NCI-H1417 treated with DMSO at 0.1 percent for 48 hours (cell line): ENCODE measurements around the gene RPL22.

ENCODE experiments used
- DNase-seq: peaks from one replicate; lab custom pipeline; 2025; lab: John Stamatoyannopoulos, UW

The RPL22 gene

DNA sequence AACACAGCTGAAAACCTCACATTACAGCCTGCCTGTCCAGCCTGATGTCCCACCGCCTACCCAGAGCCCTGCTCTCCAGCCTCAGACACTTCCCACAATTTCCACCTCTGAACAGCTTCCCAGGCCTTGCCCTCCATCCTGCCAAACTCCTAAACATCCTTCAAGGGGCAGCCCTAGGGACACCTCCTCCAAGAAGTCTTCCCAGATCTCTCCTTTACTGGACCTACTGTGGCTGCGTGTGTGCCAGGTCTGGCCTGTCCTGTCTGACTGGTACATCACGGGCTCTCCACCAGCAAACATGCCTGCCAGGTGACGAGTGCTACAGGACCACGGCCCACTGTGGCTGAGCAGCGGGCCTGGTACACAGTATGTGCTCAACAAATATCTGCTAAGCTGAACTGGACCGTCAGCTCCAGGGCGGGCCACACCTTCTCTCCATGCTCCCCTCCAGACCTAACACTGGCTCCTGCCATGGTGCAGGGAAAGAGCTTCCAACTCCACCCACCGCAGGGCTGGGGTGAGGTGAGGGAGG, 48.0 kb downstream of the RPL22 start:
- no peak for DNase-seq

DNA sequence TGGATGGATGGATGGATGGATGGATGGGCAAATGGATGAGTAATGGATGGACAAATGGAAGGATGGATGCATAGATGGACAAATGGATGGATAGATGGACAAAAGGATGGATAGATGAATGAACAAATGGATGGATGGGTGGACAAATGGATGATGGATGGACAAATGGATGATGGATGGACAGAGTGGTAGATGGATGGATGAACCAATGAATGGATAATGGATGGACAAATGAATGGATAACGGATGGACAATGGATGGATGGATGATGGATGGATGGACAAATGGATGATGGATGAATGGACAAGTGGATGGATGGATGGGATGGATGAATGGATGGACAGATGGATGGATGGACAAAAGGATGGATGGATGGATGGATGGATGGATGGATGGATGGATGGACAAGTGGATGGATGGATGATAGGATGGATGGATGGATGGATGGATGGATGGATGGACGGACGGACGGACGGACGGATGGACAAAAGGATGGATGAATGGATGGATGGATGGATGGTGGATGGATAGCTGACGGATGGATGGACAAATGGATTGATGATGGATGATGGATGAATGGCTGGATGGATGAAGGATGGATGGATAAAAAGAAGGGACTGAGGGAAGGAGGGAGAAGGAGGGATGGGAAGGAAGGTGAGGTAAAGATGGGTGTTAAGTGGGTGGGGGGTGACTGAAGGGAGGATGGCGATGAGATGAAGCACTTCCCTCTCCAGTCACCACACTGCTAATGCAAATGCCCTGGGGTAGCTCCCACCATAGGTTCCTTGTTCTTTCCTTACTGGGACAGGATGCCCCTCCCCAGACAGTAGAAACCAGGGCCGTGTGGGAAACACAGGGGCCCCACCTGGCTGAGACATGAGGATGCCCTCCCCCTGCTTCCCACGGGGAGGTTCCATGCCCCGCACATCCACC, 49.1 kb downstream of the RPL22 start:
- DNase-seq = no peak

DNA sequence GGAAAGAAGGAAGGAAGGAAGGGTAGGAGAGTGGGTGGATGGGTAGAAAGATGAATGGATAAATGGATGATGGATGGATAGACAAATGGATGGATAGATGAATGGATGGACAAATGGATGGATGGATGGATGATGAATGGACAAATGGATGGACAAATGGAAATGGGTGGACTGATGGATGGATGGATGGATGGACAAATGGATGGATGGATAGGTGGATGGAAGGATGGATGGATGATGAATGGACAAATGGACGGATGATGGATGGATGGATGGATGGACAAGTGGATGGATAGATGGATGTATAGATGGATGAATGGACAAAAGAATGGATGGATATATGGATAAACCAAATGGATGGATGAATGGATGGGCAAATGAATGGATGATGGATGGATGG, 49.8 kb downstream of the RPL22 start:
- DNase-seq = no peak

DNA sequence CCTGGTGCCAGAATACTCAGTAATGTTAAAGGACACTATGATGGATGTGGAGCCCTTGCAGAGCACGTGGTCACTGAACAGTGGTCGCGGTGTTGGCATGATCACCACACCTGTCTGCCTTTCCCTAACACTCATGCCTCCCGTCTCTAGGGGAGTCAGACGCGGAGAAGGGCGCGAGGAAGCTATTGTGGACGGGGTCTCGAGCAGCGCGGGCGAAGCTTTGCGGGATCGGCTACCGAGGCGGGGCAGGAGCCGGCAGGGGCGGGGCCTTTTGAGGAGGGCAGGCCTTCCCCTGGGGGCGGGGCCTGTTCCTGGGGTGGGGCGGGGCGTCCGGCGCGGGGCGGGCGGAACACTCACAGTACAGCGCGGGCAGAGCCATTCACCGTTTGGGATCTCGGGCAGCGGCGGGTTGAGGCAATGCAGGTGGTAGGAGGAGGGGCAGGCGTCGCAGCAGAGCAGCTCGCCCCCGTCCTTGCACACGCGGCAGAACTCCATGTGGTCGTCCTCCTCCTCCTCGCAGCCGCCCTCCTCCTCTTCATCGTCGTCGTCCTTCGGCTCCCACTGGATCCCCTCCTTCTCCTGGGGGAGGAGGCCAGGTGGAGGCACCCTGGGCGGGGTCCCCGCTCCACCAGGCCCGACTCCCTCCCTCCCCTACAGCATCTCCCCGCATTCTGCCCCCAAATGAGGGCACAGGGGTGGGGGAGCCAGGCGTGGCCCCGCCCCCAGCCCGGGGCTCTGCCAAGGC, 50.7 kb downstream of the RPL22 start:
- peak; percentile 12 for DNase-seq

DNA sequence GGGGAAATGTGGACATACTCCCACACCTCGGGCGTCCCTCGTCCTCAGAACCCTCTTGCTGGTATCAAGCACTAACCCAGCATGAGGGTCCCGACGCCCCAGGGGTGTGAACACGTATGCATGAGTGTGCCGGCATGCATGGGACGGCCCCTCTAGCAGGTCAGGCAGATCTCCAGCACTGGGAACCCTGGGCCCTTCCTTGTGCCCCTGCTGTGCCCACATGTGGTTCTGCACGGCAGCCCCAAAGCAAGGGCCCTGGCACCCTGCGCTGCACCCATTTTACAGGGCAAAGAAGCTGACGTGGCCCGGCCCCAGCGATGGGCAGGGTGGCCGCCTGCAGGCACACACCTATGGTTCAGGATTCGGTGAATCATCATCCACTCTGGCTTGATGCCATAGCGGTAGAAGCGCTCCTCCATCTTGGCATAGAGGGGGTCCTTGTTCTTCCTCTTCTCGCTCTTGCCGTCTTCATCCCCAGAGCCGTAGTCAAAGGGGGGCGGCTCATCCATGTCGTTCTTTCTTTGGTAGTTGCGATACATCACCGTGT, 53.5 kb downstream of the RPL22 start:
- no peak for DNase-seq

DNA sequence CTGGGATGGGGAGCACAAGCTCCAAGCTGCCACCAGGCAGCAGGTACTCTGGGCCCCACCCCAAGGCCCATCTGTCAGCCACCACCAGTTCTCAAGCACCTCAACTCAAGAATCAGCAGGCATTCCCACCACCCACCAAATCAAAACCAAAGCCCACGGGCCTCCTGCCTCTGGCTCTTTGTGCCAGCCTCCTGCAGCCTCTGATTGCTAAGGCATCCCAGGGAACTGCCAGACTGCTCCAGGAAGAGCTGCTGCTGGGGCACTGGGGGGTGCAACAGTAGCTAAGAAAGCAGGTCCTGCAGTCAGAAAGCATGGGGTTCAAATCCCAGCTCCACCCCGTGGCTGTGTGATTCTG, 54.0 kb downstream of the RPL22 start:
- DNase-seq = no peak

DNA sequence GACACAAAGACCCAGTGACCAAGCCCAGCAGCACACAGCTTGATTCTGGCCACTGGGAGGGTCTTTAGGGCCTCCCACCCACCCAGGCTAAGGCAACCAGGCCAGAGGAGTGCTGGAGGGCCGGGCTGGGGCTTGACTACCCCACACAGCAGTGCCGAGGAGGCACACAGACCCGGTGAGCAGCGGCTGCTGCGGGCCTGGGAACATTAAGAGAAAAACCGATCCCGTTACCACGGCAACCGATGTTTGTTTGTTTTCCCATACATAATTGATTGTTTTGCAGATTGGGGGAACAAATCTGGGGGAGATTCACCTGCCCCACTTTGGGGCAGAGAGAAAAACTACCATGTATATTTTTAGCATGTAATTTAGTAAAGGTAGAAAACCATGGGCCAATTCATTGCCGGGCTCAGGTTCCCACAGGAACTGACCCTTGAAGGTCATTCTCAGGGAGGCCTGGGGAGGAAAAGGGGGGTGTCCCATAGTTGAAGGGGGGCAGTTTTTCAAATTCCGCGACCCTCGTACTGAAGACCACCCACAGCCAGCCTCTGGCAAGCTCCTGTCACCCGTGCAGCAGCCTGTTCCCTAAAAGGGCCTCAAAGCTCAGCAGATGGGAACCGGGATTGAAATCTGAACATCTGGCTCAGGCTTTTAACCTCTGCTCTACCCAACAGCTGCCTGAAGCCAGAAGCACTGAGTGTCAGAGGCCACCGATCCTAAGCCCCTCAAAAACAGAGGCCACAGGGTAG, 54.6 kb downstream of the RPL22 start:
- no peak for DNase-seq

DNA sequence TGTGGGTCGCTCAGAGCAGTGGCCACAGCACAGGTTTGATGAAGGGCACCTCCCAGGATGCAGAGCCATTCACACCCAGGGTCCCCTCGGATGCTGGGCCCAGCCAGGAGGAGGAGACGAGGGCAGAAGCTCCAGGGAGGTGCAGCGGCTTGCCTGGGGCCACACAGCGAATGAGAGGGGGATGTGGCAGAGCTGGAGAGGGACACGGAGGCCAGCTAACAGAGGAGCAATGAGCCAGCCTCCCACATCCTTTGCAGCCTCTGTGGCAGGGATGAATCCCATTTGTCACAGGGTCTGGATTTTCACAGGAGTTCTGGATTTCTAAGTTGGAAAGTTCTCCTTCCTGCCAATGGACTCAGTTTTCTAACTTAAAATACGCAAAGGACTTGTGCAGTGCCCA, 55.2 kb downstream of the RPL22 start:
- DNase-seq = no peak

DNA sequence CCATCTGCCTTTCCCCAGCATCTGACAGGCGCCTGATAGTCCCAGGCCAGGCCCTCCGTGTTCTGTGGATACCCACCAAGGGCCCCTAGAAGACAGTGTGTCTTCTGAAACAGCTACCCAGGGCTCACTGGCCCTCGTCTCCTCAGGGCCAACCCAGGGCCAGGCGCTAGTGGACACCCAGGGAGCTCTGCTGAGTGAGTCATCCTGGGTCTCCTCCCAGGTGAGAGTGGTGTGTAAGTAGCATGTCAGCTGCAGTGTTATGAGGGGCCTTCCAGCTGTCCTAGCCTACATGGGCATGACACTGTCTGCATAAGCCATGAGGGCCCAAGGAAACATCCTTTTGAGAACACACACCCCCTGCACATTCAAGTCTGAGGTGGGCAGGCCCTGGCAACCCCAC, 56.0 kb downstream of the RPL22 start:
- no peak for DNase-seq

DNA sequence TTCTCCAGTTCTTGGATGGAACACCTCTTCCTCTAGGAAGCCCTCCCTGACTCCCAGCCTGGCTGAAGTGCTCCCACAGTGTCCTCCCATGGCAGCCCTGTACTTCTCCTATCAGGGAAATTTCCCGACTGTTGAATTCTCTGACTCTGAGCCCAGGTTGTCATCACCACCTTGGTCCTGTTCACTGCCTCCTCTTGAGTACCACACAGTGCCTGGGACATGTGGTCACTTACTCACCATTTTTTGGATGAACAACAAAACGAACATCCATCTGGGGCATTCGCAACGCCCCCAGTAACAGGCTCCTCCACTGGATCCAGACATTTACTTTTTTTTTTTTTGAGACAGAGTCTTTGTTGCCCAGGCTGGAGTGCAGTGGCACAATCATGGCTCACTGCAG, 56.7 kb downstream of the RPL22 start:
- DNase-seq = no peak

DNA sequence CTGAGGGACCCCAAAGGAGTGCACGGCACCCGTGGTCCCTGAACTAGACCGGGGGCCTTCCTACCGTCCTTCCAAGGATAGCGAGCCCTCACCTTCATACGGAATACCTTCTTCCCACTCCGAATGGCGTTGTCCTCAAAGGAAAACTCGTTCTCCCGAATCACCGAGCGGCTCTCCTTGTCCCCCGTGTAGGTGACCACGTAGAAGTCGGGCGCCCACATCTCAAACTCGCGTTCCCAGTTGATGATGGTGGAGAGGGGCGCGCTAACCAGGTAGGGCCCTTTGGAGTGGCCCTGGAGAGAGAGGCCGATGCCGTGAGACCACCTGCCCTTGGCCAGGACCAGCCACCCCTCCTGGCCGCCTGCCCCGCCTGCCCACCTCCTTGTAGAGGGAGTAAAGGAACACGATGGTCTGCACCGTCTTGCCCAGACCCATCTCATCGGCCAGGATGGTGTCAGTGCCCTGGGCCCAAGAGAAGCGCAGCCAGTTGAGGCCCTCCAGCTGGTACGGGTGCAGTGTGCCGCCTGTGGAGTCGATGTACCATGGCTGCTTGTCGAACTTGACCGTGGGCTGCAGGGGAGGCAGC, 57.3 kb downstream of the RPL22 start:
- no peak for DNase-seq

DNA sequence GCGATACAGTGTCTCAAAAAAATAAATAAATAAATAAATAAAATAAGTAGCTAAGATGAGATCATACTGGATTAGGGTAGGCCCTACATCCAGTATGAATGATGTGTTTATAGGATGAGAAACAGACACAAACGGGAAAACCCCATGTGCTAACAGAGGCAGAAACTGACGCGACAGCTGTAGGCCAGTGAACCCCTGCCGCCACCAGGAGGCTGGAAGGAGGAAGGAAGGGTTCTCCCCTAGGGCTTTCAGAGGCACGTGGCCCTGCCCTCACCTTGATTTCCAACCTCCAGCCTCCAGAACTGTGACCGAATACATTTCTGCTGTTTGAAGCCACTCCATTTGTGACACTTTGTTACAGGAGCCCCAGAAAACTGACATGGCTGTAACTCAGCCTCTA, 57.8 kb downstream of the RPL22 start:
- DNase-seq = no peak

DNA sequence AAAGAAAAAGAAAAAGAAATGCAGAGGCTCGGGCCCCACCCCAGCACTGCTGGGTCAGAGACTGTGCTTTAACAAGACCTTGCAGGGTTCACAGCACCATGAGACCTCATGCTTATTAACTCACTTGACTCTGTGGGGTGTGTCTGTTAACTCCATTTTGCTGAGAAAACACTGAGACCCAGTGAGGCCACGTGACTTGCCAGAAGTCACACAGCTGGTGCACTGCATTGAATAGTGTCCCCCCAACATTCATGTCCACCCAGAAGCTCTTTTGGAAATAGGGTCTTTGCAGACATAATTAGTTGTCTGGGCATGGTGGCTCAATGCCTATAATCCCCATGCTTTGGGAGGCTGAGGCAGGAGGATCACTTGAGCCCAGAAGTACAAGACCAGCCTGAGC, 59.0 kb downstream of the RPL22 start:
- no peak for DNase-seq

DNA sequence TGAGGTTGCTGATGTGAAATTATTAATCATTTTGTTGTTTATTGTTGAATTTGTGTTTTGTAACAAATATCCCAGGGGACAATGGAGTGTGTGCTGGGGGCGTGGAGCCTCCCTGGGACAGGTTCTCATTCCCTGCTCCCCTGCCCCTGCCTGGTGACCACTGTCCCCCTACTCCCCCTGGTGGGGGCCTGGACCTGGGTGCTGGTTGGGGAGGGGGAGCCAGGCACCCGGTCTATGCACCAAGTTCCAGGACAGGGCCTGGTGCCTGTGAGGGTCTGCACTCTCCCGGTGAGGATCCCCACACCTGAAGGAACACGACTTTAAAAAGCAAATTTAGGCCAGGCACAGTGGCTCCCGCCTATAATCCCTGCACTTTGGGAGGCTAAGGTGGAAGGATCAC, 61.6 kb downstream of the RPL22 start:
- no peak for DNase-seq

DNA sequence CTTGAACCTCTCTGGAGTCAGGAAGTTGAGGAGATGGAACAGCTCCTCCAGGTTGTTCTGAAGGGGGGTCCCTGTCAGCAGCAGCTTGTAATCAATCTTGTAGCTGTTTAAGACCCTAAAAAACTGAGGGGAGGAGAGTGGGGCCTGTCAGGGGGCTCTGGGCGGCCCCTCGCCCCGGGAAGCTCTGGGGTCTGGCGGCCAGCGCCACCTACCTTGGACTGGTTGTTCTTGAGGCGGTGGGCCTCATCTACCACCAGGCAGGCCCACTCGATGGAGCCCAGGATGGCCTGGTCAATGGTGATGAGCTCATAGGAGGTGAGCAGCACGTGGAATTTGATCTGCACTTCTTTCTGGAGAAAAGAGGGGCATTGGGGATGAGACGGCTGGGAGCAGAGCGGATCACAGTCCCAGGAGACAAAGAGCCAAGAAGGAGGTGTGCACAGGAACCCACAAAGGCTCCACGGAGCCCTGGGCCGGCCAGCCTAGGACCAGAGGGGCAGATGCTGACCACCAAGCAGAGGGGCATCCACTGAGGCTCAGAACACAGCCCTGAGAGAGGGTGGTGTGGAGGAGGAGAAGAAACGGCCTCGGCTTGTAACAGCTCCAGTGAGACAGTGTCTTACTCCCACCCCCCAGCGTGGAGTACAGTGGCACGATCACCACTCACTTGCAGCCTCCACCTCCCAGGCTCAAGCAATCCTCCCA, 62.7 kb downstream of the RPL22 start:
- no peak for DNase-seq
